Hematopoietic multipotent progenitor cell treated with erythropoietin and hydrocortisone succinate and interleukin-3 and kit ligand, for 17 days (in vitro differentiated cells): ENCODE results near the gene PRKCE.
"Not testable (repeated sequence)": the region's sequence is repeated elsewhere in the genome, so short reads cannot be mapped to it uniquely, and the experiment has no call there.

ENCODE experiments used
- DNase-seq: peaks from one replicate; pipeline ENCODE4 v3.0.0-alpha.2; 2015; ENCODE audit warnings: low spot score

The PRKCE gene

GRCh38 chr2:45837812-45838341 lies 186.4 kb downstream of the PRKCE start:
- DNase-seq, result no peak

GRCh38 chr2:45839508-45840251 lies 188.2 kb downstream of the PRKCE start:
- no peak for DNase-seq

DNA sequence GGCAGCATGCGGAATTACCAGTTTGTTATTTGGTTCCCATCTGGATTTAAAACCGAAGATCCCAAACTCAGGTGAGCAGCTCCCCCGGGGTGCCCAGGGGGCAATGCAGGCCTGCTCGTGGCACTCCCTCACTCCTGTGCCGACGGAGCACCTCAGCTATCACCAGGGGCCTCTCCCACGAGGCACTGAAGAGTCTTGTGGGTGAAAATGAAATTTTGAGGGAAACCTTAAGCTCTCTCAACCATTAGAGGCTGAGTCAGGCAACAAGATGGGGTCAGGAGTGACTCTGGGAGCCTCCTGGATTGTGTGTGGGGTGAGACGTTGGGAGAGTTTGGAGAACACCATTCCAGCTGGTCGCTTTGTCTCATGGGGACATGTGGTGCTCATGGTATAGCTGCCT lies 189.0 kb downstream of the PRKCE start:
- no peak for DNase-seq

GRCh38 chr2:45841752-45842407 lies 190.4 kb downstream of the PRKCE start:
- no peak for DNase-seq

GRCh38 chr2:45843136-45843535 lies 191.7 kb downstream of the PRKCE start:
- DNase-seq, result no peak

DNA sequence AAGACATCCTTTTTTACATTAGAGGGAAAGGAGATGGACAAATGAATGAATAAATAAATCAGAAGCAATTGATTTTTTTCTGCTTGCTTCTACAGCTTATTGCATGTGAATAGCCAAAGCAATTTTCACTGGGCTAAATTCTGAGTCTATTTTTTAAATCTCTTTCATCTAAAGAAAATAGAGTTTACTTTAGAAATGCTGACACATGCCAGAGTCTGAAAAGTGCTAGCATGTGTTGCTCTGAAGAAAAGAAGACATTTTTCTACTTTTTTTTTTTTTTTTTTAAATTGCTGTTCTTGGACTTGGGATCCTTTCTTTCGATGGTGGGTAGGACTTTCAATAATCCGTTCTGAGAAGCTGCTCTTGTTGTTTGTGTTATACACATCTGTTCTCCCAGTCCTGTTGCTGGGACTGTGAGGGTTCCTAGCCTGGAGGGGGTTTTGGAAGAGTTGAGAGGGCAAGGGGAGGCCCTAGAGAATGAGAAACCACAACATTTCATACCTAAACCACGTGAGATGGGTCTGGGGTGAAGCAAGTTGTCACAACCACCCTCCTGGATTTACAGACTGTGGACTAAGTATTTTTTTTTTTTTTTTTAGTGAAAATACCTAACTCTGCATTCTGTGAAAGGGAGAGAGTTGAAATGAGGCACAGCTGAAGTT lies 193.5 kb downstream of the PRKCE start:
- DNase-seq, result no peak

- DNase-seq, result no peak
These were observed 194.1 kb downstream of the PRKCE start for GRCh38 chr2:45845566-45845965.

GRCh38 chr2:45849491-45850283 lies 198.2 kb downstream of the PRKCE start:
- no peak for DNase-seq

- DNase-seq, result no peak
These were observed 199.1 kb downstream of the PRKCE start for GRCh38 chr2:45850558-45850957.

GRCh38 chr2:45851111-45851510 lies 199.6 kb downstream of the PRKCE start:
- DNase-seq, result no peak

- DNase-seq, result no peak
These were observed 200.3 kb downstream of the PRKCE start for GRCh38 chr2:45851576-45852304.

- no peak for DNase-seq
These were observed 201.1 kb downstream of the PRKCE start for GRCh38 chr2:45852450-45853150.

- DNase-seq, result no peak
These were observed 203.9 kb downstream of the PRKCE start for GRCh38 chr2:45855374-45855773.

- no peak for DNase-seq
These were observed 205.2 kb downstream of the PRKCE start for GRCh38 chr2:45856391-45857274.

DNA sequence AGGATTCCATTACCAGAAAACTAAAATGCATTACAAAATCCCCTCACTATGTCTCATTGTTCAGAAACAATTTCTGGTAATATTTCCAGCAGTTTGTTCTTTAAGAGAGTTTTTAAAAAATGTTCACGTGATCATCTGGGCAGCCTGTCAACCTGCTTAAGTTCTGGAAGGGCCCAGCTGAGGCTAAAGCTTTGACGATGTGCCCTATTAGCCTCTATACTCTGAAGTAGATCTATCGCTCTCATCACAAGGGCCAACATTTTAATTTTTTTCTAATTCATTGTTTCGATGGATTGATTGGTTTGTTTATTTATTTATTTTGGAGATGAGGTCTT lies 205.8 kb downstream of the PRKCE start:
- DNase-seq, result no peak

- DNase-seq, result no peak
These were observed 206.5 kb downstream of the PRKCE start for GRCh38 chr2:45857867-45858520.

DNA sequence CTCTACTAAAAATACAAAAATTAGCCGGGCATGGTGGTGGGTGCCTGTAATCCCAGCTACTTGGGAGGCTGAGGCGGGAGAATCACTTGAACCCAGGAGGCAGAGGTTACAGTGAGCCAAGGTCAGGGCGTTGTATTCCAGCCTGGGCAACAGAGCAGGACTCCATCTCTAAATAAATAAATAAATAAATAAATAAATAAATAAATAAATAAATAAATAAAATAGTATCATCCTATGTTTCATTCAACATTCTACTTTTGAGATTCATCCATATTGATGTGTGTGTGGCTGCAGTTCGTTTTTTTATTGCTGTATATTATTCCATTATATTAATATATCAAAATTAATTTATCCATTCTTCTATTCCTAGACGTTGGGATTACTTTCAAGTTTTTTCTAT lies 207.4 kb downstream of the PRKCE start:
- not testable (repeated sequence) for DNase-seq

DNA sequence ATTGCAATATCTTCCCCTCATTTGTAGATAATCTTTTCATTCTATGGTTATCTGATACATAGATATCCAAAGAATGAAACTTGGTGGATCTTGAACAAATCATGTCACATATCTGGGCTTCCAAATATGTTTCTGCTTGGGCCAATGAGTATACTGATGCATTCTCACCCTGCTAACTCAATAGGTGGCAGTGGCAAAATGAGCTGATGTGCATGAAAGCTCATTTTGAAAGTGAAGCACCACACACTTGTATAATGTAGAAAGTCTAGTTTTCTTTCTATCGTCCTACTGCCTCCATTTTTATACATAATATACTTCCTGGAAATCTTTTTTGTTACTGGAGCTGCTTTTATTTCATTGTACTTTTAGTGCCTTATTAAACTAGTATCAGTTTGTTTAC lies 208.2 kb downstream of the PRKCE start:
- DNase-seq, result no peak
